Right ventricle myocardium superior (tissue), 1 donor: ENCODE measurements around the gene PREX1. TPM values are rescaled to one million over a fixed set of nuclear protein-coding genes. Genes with fewer than 3 reads are reported as not detected.

Experiments used
- ATAC-seq: fragments of 200-7000 bp; cut with Tn5 transposase; one replicate; pipeline ENCODE4 v1.9.1; 2020; ENCODE audit warnings: mild to moderate bottlenecking; ENCODE audit not compliant: poor library complexity
- DNase-seq: peaks from one replicate; pipeline ENCODE4 v3.0.0-alpha.2; 2020
- intact Hi-C: fragments of 100-400 bp; cut with DNase I; formaldehyde crosslinking; loops from one replicate; pipeline ENCODE4 v1.11.2; 2022
- total RNA-seq: library from RNA; stranded (reverse); fragmentation: NEBNext Ultra II Directional; extraction: Animal tissue kit (Norgen Biotek cat#: 25700); gene quantifications from one replicate; pipeline ENCODE4 v1.2.1, GENCODE V29; 2021
- donor health status: DM: no; HTN: yes; CAD: no; lungs with severe emphysema.

Gene PREX1
- total RNA-seq, 1 donor from 2014 or later: 10.3 TPM

DNA sequence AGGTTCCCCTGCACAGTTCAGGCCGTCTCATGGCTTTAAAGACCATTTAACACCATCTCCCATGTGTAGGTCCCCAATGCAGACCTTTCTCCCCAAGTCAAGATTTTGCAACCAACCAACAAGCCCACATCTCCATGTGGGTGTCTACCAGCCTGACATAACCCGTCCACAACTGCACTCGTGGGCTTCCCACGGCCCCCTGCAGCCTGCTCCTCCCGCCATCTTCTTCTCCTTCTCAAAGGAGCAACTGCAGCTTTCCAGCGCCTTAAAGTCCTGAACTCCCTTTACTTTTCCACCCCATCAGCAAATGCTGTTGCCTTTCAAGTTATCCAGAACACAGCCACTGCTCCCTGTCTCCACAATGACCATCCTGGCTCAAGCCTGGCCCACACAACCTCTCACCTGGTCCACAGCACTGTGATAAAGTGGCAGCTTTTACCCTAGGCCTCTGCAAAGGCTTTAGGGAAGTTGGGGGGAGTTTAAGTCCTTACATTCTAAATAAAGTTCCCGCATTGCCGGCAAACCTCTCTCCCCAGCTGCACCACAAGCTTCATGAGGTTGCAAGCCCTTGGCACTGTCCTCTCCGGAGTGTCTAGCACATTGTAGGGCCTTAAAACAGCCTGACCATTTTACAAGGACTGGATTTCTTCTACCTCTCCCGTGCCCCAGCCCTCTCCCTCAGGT lies 140.5 kb downstream of the PREX1 start:
- DNase-seq (no peak), ATAC-seq (no peak)
- intact Hi-C loops: no loop called here

DNA sequence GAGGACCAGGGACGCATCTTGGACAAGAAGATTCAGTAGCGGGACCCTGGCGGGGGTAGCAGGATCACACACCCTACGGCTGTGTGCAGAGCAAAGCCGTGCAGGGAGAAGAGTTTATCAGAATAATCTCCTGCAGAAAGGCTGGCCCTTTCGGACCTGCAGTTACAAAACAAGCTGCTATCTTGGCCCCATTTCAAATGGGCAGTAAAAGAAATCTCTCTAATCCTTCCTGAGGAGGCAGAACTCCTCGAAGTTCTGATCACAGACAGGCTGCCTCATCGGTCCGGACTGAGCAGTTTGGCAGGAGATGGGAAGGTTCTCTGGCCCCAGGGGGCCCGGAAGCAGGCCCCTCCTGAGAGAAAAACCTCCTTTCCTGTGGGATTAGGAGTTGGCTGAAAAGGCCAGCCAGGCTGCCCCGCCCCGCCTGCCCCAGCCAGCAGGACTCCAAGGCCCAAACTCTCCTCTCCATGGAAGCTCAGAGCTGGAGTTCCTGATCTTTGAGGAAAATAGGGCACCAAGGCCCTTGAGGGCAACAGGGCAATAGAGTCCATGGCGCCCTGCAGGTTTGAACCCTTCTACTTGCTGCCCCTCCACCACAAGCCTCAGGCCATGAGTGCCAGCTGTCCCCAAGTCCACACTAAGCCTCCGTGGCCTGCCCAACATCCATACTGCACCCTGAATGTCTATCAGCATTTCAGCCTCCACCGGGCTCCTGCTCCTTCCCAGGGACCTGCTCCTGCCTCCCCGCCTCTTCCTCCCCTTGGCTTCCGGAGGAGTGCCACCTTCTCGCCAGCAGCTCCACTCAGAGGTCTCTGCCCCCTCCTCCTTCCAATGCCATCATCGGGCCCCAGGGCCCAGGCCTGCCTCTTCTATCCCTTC lies 141.3 kb downstream of the PREX1 start:
- DNase-seq (no peak), ATAC-seq (peak; percentile 16)
- intact Hi-C loops: no loop called here

DNA sequence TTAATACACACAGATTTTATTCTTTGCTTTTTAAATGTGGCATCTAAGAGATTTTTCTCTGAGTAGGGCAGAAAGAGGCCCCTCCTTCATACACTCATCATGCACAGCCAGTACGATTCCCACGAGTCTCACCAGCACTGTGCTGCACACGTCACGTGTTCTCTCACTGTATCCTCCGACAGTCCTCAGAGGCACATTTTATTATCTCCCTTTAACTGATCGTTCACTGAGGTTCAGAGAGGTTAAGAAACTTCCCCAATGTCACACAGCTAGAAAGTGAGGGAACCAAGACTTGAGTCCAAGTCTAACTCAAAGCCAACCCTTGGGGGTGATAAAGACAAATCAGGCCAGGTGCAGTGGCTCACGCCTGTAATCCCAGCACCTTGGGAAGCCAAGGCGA lies 142.5 kb downstream of the PREX1 start:
- DNase-seq: no peak
- ATAC-seq: no peak
- intact Hi-C loops: no loop called here

DNA sequence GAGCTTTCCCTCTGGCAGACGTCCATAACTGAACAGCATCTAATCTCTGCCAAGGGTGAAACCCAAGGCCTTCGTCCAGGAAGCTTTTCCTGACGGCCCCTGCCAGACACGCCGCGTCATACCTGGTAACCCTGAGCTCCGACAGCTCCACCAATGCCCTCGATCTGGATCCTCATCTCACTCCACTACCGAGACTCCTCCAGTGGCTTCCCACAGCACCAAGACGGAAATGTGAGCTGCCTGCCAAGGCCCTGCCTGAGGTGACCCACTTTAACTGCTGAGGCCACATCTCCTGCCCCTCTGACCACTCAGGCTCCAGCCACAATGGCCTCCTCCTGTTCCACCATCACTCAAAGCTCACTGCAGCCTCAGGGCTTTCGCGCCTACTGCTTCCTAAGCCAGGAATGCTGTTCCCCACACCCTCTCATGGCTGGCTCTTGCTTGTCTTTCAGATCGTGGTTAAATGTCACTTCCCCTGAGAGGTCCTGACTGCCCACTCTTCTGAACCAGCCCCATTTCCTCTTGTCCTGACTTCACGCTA lies 143.2 kb downstream of the PREX1 start:
- DNase-seq: no peak
- intact Hi-C loops: loop anchor here (5.0 kb wide), 1 partner anchor 143 kb away; the partner anchor contains the start of gene PREX1
- no peak for ATAC-seq

DNA sequence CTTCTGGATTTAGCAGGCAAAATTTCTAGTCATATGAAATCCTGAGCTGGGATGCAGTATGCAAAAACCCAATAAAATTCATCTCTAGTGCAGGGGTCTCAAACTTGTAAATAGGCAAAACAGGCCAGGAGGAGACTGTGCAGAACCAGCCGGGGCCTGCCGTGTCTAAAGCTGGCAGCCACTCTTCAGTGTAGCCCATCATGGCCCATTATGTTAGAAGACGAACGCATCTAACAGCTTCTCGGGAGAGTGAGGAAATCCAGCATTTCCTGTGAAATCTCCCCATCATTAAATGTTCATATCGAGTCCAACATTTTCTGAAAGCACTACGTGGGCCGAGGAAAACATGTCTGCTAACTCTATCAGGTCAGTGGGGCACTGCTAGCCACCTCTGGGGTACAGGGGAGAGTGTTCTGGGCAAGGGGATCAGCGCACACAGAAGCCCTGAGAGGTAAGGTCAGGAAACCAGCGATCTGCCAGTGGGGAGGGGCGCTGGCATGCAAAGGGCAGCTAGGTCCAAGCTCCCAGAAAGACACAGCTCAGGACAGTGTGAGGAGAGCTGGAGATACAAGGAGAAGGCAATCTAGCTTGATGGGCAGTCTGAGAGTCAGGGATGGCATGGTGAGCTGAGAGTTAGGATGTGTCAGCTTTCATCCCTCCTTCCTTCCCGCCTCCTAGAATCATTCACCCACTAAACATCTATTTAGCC lies 144.2 kb downstream of the PREX1 start:
- DNase-seq: no peak
- ATAC-seq: no peak
- intact Hi-C loops: loop anchor here (5.0 kb wide), 1 partner anchor 144 kb away; the partner anchor contains the start of gene PREX1

DNA sequence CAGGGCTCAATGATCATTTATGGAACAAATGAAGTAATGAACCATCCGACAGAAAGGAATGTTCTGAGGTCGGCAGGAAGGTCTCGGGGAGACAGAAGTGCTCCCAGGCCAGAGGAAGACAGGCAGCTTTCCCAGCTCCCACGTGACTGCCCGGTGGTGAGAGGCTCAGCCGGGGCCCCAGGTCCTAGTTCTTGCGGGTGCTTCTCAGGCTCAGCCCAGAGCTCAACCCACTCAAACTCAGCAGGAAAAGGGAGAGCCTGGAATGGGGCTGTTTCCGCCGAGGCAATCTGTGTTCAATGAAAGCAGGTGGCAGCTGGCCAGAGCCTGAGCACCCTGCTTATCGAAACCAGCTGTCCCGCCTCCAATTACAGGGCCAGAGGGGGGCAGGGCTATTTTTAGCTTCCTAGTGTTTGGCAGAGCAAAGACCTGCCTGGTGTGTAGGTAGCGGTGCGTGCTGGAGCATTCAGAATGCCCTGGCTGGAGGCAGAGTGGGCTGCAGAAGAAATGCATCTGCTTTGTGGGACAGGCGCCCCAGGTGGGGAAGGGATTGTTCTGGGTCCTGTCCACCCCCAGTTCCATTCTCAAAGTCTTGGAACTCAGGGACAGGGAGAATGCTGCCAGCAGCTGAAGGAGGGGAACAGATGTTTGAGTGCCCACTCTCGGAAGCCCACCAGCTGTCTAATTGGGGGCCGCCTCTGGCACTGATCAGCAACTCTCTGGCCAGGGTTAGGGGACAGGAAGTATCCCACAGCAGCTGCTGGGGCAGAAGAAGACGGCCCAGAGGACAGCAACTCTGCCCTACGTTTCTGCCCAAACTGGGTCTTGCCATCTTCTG lies 145.1 kb downstream of the PREX1 start:
- intact Hi-C loops: loop anchor here (5.0 kb wide), 1 partner anchor 145 kb away; the partner anchor contains the start of gene PREX1
- DNase-seq (peak; percentile 93), ATAC-seq (peak; percentile 93)

DNA sequence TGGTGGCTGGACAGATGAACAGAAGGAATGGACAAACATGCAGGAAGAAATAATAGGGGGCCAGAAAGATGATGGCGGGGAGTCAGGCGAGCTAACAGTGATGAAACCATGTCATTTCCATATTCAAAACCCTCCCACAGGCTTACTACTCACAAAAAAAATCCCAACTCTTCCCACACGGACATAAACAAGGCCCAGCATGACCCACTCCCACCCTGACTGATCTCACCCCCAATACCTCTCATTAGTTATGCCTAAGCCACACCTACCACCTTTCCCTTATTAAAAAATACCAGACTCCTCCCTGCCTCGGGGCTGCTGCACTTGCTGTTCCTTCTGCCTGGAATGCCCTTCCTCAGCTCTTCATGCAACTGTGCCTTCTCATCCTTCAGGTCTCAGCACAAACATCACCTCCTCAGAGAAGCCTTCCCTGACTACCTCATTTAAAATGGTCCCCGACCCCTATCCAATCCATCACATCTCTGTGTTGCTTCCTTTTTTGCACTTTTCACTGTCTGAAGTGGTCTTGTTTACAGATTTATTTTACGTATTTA lies 145.8 kb downstream of the PREX1 start:
- no peak for ATAC-seq
- no peak for DNase-seq
- intact Hi-C loops: loop anchor here (5.0 kb wide), 1 partner anchor 145 kb away; the partner anchor contains the start of gene PREX1

DNA sequence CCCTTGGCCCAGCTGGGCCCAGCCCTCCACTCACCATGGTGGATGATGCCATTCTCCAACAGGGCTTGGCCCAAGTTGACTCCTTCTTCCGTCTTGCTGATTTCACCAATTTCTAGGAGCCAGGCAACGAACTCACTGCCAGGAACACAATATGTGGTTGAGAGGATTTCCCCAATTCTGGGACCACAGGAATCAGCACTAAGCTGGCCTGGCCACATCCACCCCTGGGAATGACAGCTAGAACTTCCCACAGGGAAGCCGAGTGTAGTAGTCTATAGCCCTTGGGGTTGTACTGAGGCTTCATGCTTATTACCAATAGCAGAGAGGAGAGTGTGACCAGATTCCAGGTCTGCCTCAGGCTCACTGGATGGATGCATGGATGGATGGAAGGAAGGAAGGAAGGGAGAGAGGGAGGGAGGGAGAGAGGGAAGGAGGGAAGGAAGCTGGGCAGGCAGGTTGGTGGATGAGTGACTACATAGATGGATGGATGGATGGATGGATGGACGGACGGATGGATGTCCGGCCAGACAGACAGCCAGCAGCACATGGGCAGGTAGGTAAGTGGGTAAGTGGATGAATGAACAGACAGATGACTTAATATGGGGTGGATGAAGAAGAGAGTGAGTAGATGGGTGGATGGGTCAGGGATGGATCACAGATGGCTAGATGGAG lies 146.5 kb downstream of the PREX1 start:
- ATAC-seq (no peak), DNase-seq (no peak)
- intact Hi-C loops: loop anchor here (5.0 kb wide), 1 partner anchor 146 kb away; the partner anchor contains the start of gene PREX1

DNA sequence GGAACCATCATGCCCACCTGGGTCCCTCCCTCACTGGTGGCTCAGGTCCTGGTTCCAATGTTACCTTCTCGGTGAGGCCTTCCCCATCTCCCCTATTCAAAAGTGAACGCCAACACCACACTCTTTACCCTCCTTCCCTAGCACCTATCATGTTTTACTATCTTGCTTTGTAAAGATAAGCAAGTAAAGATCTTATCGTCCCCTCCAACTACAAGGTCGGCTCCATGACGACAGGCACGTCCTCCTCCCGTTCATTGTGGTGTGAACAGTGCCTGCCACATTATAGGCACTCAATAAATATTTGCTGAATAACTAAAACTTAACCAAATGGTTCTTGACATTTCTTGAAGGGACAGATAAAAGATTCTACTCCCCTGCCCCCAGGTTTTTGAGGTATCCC lies 147.1 kb downstream of the PREX1 start:
- ATAC-seq: no peak
- DNase-seq: no peak
- intact Hi-C loops: loop anchor here (5.0 kb wide), 1 partner anchor 147 kb away; the partner anchor contains the start of gene PREX1

DNA sequence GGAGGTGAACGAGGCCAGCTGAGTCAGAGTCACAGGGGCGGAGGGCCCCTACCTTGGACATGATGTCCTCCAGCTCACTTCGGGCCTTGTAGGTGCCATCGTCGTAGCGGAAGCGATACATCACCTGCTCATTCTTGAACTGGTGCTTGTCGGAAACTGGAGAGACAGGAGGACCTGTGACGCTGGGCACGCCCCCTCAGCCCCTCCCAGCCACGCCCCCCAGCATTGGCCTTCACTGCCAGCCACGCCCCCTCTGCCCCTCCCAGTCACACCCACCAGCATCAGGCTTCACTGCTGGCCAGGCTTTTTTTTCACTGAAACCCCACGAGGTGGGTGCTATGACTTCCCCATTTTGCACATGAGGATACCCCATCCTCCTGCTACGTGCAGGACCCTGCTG lies 148.2 kb downstream of the PREX1 start:
- DNase-seq (no peak), ATAC-seq (no peak)
- intact Hi-C loops: no loop called here

DNA sequence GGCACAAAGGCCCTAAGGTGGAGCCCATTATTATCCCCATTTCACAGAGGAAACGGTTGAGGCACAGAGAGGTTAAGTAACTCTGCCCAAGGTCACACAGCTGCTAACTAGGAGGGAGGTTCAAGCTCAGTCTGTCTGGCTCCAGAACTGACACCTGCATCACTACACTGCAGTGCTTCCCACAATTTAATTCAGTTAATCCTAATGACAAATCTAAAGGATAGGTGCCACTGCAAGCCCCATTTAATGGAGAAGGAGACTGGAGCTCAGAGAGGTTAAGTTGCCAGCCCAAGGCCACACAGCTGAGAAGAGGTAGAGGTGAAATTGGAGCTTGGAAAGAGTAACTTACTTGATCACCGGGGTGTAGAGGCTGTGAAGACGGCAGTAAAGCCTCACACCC lies 148.8 kb downstream of the PREX1 start:
- ATAC-seq (no peak), DNase-seq (no peak)
- intact Hi-C loops: no loop called here

DNA sequence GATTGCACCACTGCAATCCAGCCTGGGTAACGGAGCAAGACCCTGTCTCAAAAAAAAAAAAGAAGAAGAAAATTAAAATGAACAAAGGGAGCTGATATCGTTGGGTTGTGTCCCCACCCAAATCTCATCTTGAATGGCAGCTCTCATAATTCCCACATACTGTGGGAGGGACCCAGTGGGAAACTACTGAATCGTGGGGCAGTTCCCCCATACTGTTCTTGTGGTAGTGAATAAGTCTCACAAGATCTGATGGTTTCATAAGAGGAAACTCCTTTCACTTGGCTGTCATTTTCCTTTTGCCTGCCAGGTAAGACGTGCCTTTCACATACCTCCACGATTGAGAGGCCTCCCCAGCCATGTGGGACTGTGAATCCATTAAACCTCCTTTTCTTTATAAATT lies 149.4 kb downstream of the PREX1 start:
- intact Hi-C loops: no loop called here
- ATAC-seq (no peak), DNase-seq (no peak)

DNA sequence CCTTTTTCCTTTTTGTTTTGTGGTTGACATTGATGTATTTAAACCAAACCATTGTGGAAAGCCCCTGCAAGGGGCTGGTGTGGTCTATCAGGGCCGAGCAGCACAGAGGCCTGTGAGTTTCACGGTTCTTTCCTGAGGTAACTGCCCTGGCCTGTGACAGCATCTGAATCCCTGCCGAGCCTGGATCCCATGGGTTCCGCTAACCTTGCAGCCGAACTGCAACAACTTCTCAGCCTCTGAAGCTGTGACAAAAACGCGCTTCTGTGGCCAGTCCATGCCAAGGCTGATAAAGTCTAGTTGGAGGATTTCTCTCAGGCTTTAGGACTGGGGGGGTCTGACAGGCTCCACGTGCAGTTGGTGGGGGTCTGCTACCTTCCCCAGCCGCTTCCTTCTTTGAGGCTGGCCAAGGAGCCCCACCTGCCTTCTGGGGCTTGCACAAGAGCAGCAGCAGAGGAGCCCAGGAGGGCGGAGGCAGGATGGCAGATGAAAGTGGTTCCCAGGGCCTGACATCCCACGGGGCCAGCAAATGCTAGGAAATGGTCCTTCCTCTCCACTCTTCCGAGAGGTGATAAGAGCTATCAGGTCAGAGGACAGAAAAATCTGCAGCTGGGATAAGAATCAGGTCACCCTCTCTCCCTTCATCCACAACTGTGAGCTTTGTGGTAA lies 150.9 kb downstream of the PREX1 start:
- ATAC-seq: no peak
- no peak for DNase-seq
- intact Hi-C loops: no loop called here

DNA sequence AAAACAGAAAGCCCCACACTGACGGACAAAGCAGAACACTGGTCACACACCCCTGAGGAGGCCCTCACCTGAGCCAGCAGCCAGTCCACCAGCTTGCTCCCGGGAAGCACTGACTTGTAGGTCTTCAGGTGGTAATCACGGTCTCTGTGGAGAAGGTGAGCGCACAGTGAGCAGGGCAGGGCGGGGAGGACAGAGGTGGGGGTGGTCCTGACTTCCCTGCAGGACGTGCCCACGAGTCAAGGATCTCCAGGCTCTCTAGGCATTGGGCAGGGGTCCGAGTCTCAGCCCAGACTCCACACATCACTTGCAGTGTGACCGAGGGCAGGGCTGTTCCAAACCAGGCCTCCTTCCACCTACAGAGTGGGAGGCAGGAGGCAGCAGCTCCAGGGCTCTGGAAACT lies 151.7 kb downstream of the PREX1 start:
- intact Hi-C loops: no loop called here

DNA sequence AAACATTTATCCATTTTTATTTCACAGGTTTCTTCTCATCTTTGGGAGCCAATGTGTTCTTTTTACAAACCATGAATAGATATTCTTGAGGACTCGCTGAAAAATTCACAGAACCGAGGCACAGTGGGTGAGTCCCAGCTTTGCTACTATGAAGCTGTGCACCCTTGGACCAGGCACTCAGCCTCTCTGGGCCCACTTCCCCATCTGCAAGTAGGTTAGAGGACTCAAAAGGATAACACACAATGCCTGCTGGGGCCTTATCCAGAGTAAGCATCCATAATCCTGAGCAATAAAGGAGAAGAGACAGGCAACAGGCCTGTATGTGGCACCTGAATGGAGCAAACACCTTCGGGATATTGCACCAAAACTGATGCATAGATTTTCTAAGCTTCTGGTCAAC lies 153.3 kb downstream of the PREX1 start:
- ATAC-seq (no peak), DNase-seq (no peak)
- intact Hi-C loops: no loop called here

More for the DNA sequence above, 151.7 kb downstream of the PREX1 start:
- DNase-seq (no peak), ATAC-seq (no peak)

DNA sequence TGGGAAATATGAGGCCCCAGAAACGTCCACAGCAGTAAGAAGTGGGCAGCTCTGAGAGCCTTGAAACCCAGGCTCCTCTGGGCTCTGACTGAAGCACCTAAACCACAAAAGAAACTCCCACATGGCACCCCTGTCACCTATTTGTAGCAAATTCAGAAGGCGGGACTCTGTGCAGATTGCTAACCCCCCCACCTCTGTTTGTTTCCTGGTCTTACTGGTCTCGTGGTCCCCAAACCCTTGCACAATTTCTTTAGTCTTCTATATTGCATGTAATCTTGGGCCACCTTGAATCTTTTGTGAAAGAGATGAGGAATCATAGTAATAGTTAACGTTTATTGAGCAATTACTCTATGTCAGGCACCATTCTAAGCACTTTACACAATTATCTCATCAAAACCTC lies 154.3 kb downstream of the PREX1 start:
- intact Hi-C loops: no loop called here
- DNase-seq (no peak), ATAC-seq (no peak)

DNA sequence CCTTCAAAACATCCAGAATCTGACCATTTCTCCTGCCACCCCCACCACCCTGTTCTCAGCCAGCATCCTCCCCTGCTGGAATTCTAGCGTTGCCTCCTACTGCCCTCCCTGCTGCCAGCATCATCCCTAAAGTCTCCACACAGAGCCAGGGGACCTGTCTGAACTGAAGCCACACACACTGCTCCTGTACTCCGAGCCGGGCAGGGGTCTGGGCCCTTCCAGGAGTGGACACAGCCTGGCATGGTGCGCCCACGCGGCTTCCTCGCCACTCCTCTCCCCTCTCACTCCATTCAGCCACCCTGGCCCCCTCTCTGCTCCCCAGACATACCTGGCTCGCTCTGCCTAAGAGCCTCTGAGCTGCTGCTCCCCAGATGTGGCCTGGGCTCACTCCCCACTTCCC lies 155.5 kb downstream of the PREX1 start:
- no peak for ATAC-seq
- intact Hi-C loops: no loop called here
- DNase-seq: no peak
